GM12875 (cell line): Measurements from ENCODE around the gene DNAJB6.

Experiments
- H3K4me3 ChIP-seq: one replicate; pipeline ENCODE4 v1.5.1; 2011; ENCODE audit warnings: low read depth, low read length, control low read depth
- CTCF ChIP-seq: IDR thresholded peaks from 2 replicates; pipeline ENCODE4 v1.5.1; 2011; ENCODE audit warnings: low read depth, mild to moderate bottlenecking, control low read depth, inconsistent platforms, low read length, moderate library complexity, borderline replicate concordance; ENCODE audit not compliant: insufficient read depth

The DNAJB6 gene

GRCh38 chr7:157402911-157403534 lies 66.2 kb downstream of the DNAJB6 start:
- TF ChIP-seq CTCF, result no peak
- H3K4me3 ChIP-seq, result no peak overlapping the region

- TF ChIP-seq CTCF, result no peak
These were observed 67.0 kb downstream of the DNAJB6 start for GRCh38 chr7:157403646-157404401.

GRCh38 chr7:157404845-157405481 lies 68.2 kb downstream of the DNAJB6 start:
- H3K4me3 ChIP-seq, result no peak overlapping the region
- no peak for TF ChIP-seq CTCF

More at GRCh38 chr7:157403646-157404401, 67.0 kb downstream of the DNAJB6 start:
- H3K4me3 ChIP-seq, result no peak overlapping the region

GRCh38 chr7:157405501-157405900 lies 68.7 kb downstream of the DNAJB6 start:
- no peak overlapping the region for H3K4me3 ChIP-seq

GRCh38 chr7:157405914-157406810 lies 69.4 kb downstream of the DNAJB6 start:
- no peak for TF ChIP-seq CTCF
- H3K4me3 ChIP-seq, result no peak overlapping the region

More at GRCh38 chr7:157405501-157405900, 68.7 kb downstream of the DNAJB6 start:
- no peak for TF ChIP-seq CTCF

- no peak overlapping the region for H3K4me3 ChIP-seq
- no peak for TF ChIP-seq CTCF
These were observed 70.2 kb downstream of the DNAJB6 start for GRCh38 chr7:157406971-157407370.
